ENCODE data around the gene LDHD.

GRCh38 chr16:75099738-75100602 is 16.6 kb downstream of the LDHD start:
- TF ChIP-seq, protein P1, sequence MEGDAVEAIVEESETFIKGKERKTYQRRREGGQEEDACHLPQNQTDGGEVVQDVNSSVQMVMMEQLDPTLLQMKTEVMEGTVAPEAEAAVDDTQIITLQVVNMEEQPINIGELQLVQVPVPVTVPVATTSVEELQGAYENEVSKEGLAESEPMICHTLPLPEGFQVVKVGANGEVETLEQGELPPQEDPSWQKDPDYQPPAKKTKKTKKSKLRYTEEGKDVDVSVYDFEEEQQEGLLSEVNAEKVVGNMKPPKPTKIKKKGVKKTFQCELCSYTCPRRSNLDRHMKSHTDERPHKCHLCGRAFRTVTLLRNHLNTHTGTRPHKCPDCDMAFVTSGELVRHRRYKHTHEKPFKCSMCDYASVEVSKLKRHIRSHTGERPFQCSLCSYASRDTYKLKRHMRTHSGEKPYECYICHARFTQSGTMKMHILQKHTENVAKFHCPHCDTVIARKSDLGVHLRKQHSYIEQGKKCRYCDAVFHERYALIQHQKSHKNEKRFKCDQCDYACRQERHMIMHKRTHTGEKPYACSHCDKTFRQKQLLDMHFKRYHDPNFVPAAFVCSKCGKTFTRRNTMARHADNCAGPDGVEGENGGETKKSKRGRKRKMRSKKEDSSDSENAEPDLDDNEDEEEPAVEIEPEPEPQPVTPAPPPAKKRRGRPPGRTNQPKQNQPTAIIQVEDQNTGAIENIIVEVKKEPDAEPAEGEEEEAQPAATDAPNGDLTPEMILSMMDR (IDR thresholded peaks at IDR 0.05), result no peak
- no peak for TF ChIP-seq POLR2A (IDR thresholded peaks at IDR 0.05)
